NCI-H460 (cell line): ENCODE data around the gene TMEM51. TPM values are rescaled to one million over a fixed set of nuclear protein-coding genes. Genes with fewer than 3 reads are reported as not detected.

Experiments
- DNase-seq: peaks from one replicate; pipeline ENCODE4 v3.0.0-alpha.2; 2016; ENCODE audit warnings: low read depth; ENCODE audit errors: extremely low read depth
- polyA plus RNA-seq: library from polyadenylated mRNA; depleted of rRNA; stranded (reverse); fragments of >200 nt; gene quantifications from 2 replicates; pipeline ENCODE4 v1.2.3, GENCODE V29; 2014; cell fraction: nucleus; rRNA removed
- total RNA-seq: library from RNA; depleted of rRNA; stranded (reverse); fragments of >200 nt; shearing (Covaris generic); gene quantifications from 2 replicates; pipeline ENCODE4 v1.2.3, GENCODE V29; 2014; rRNA removed

The TMEM51 gene, protein sequence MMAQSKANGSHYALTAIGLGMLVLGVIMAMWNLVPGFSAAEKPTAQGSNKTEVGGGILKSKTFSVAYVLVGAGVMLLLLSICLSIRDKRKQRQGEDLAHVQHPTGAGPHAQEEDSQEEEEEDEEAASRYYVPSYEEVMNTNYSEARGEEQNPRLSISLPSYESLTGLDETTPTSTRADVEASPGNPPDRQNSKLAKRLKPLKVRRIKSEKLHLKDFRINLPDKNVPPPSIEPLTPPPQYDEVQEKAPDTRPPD
- 6.3 and 6.4 TPM in 2 replicates for total RNA-seq
- 7.4 and 7.8 TPM in 2 replicates for polyA plus RNA-seq

DNA sequence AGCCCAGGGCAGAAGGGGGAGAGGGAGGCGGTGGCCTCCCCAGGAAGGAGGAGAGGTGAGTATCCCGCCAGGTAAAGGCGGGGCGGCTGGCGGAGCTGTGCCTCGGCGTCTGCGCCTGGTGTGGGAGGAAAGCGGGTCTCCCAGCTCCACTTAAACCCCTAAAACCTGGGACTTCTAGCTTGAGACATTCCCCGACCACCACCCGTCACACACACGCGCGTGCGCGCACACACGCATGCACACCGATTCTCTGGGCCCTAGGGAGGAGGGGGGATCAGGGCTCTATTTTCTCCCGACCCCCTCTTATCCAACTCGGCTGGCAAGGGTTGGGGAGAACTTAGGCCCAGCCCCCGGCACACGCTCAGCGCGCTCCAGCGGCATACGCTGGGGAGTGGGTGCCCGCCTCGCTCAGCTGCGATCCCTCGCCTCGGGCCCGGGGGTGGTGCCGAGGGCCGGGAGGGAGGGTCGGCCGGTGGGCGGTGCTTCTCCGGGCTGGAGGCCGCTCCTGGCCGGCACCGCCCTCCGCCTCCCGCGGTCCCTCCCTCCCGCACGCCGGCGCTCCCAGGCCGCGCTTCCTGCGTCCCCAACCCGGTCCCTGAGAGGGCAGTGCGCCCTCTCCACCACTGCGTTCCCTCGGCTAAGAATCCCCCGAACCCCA lies at the start of gene TMEM51:
Gene TMEM51, plus strand, starts transcription at position 564 of the 658 bp plus-strand sequence. CDS start 61,341 bp downstream, outside the sequence.
- DNase-seq: peak; percentile 40

DNA sequence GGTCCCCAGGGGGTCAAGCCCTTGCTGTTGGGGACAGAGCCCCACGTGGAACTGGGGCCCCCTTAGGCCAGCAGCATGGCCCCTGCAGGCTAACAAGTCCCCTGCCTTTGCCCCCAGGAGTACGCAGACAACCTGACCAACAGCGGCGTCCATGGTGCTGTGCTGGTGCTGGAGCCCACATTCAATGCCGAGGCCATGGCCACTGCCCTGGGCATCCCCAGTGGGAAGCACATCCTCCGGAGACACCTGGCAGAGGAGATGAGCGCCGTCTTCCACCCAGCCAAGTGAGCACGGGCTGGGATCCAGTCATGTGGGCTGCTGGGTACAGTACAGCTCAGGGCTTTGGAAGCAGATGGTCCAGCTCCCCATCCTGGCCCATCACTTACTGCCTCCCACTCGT lies 49.6 kb upstream of the TMEM51 start:
- no peak for DNase-seq

DNA sequence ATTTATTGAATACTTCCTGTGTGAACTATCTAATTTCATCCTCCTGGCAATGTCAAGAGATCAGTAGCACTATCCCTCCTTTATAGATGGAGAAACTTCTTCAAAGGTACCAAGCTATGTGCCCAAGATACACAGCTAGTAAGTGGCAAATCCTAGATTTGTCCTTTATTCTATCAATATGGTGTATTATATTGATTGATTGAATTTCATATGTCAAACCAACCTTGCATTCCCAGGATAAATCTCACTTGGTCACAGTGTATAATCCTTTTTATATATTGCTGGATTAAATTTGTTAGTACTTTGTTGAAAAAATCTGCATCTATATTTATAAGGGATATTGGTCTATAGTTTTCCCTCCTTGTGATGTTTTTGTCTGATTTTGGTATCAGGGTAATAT lies 48.8 kb upstream of the TMEM51 start:
- no peak for DNase-seq

DNA sequence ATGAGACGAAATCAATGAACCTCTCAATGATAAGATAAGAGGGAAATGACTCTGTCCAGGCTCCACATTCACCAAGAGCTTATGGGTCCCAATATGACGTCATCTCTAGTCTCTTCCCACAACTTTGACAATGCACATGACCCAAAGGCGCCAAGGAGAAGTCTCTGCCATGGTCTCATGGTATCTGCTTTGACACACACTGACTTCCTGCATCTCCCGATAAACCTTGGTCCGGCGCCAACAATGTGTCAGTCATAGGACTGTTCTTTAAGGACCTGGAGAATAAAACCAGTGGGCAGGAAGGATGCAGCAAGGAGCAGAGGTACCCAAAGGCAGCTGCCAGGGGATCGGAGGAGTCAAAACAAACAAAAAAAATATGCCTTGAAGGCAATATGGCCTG lies 46.9 kb upstream of the TMEM51 start:
- no peak for DNase-seq

DNA sequence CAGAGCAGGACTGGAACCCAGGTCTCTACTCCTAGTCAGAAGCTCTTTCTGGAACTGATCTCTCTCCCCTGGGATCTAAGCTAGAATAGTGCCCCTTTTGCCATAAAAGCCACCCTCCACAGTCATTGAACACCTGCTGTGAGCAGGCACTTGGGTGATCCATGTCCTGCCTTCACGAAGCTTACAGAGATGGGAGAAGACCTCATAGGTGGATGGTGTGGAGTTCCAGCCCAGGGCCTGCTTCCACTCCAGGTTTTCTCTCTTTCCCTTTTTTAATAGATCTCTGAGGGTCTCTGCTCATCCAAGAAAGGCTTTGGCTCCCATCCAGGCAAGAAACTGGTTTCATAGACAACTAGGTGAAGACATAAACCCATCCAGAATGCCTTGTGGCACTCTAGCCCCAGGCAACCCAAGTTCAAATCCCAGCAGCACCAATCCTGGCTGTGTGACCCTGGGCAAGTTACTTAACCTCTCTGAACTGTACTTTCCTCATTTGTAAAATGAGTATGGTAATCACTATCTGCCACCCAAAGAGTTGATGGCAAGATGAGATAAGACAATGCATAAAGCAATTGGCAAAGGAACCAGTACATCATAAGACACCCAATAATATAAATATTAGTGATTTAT lies 46.4 kb upstream of the TMEM51 start:
- DNase-seq: no peak

DNA sequence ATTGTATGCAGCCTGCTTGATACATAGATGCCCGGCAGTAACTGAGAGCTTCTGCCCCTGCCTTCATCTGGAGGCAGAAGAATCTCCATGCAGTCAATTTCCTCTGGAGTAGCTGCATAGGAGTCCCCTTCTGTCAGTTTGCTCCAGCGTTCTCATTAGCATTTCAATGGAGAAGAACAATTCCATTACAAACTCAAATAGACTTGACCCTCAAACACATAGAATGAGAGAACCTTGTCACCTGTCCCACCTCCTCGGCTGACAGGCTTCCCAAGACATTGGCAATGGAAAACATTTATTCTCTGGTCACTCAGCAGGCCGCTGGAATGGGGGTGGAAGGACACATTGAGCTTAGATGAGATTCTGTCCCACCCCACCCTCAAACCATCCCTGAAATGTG lies 45.6 kb upstream of the TMEM51 start:
- no peak for DNase-seq

DNA sequence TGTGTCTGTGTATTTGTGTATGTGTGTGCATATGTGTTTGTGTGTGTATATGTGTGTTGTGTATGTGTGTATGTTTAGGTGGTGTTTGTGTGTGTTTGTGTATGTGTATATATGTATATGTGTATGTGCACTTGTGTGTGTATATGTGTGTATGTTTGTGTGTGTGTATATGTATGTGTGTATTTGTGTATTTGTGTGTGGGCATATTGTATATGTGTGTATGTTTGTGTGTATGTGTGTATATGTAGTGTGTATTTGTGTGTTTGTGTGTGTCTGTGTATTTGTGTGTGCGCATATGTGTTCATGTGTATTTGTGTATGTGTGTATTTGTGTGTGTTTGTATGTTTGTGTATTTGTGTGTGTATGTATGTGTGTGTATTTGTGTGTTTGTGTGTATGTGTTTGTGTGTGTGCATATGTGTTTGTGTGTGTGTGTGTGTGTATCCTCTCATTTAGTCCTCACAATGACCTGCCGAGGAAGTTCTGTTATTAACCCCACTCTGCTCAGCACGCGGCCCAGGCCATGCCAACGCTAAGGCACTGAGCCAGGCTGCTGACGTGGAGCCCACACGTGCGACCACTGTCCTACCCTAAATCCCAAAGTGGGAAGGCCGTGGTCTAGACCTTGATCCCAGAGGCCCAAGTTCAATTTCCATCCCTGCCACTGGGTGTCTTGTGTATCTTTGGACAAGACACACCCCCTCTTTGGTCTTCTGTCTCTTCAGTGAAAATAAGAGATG lies 43.2 kb upstream of the TMEM51 start:
- DNase-seq: no peak

DNA sequence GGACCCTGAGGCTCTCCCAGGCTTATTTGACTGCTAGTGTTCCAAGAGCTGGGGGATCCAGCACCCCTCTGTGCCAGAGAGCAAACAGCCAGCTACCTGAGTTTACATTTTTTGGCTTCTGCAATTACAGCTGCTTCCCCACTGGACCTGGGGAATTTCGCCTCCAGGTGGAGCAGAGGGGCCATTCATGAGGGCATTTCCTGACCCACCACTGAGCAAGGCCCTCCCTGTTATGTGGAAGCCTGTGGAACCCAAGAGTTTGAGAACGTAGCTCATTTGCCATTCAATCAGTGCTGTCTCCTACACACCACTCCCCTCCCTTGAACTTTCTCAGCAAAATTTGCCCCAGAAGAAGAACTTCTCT lies 42.7 kb upstream of the TMEM51 start:
- DNase-seq: no peak

DNA sequence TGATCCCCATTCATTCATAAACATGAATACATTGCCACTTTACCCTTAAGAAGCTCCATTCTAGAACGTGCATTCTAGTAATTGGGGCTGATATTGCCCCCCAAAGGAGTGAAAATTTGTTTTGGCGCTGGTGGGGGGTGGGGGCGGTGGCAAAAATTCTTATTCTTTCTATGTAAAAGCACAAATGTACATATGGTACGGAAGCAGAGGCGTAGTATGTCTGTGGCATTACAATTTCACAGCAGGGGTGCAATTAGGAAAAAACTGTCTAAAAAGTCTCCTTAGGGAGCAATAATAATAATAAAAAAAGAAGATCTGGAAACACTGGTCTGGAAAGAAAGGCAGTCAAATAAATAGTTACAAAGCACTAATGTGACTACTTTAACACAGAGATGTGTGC lies 40.4 kb upstream of the TMEM51 start:
- no peak for DNase-seq

DNA sequence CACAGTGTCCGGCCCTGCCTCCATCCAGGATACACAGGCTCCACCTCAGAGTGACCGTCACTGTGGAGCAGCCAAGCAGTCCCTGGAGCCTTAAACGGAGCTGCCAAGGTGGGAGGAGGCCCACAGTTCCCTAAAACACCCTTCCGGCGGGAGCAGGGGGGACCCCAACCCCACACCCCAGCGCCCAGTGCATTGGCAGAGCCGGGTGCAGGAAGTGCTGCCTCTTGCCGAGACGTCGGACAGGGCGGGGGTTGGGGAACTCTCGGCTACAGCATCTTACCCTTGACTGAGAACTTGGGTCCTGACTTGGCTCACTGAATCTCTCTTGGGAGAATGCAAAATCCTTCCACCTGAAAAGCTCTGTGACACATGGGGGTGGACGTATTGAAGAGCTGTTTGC lies 38.7 kb upstream of the TMEM51 start:
- DNase-seq: no peak

DNA sequence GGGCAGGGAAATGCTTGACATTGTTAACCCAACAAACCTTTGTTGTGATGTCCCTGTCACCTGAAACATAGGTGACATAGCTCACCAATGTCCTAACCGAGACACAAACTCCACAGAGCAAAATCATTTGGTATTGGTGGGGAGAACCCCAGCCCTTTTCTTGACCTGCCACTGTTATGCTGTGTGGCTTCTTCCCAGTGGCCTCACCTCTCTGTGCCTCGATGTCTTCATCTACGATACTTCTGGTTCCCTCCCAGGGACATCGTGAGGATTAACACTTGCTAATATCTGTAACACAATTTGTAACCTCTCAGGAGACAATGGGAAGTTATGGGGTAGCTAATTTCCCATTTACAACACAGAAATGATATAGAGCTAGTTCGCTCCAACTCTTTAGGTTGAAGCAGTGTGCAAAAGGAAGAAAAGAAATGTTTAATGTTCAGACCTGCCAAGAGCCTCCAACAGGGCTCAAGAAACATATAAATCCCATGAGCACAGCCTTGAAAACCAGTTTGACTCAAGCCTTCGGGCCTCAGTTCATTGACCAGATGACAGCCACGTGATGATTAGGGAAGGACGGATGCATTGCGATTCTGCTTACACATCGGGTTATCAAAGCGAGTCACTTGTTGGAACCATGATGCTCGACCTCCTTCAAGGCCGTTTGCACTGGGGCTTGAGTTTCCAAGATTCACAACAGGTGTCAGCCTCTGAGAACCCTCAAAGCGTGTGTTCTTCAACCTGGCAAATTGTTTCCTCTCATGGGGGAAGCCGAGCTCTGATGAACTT lies 37.8 kb upstream of the TMEM51 start:
- no peak for DNase-seq

DNA sequence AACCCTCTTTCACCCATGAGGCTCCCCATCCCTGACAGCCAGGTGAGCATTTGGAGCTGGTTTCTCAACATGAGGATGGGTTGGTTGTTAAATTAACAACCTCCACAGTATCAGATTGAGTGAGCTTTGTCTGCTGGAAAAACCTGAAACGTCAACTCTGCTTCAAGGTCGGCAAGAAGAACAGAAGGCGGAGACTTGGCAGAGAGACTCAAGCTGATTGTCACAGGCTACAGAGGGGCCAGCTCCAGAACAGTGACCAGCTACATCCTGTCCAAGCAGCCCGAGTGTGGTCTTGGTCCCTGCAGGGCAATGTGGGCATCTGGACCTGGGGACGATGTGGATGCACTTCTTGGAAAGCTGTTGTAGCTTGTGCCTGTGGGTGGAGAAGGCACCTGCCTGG lies 36.6 kb upstream of the TMEM51 start:
- no peak for DNase-seq

DNA sequence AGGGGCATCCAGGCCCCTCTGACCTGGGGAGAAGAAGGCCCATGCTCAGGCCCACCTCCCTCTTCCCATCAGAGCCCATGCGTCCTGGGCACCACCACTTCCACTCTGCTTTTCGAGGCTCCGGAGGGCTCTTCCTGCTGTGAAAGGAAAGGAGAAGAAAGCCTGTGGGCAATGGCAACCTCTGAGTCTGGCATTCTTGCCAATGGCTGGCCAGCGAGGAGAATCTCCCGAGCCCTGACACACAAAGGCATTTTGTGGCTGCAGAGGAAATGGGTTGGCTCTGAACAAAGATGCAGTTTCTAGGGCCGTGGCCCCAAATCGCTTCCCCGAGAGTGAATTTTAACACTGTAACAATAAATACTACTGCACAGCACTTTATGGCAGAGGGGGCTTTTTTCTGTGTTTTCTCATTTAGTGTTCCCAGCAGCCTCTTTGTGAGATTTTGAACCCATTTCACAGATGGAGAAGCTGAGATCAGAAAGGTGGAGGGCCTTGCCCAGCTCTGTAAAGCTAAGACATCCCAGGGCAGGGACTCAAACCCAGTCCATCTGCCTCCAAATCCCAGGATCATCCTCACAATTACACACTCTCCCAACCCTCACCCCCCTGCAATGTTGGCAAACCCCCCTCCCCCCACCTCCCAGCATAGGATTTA lies 35.7 kb upstream of the TMEM51 start:
- DNase-seq: no peak

DNA sequence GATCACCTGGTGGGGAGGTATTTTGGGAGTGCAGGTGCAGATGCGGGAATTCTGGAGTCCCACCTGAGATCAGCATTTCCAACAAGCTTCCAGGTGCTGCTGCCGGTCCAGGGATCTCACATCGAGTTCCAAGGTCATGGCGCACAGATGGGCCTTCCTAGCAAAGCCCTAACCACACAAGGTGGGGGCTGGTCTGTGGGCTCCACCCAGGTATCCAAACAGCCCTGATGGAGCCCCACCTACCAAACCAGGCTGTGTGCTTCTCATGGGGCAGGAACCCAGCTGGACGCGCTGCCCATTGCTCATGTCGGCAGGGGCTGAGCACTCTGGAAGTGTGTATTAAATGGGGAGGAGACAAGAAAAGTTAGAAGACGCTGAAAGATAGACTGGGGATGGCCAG lies 35.0 kb upstream of the TMEM51 start:
- DNase-seq: no peak

DNA sequence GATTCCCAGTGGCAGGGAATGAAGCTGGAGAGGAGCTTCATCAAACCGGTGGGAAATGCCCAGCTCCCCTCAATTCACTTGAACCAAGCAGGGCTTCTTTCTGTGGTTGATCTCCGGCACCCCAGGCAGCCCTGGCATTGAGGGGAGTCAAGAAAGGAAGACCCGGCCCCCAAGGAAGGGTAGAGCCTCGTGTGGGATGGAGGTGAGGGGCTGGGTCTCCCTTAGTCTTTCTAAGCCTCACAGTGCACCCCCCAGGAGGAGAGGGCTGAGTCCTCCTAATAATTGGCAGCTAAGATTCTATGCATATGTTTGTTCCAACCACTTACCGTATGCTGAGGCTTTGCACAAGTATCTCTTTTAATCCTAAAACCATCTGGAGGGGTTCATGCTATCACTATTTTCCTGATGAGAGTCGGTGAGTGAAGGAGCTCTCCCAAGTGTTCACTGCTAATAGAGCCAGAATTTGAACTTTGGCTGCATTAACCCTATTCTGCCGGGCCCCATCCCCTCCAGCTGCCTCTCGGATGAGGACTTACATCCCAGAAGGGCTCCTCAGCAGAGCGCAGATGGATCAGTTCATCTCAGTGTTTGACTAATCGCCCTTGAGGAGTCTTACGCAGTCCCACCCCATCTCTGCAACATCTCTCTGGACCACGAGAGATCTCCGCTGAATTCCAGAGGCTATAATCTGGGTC lies 33.1 kb upstream of the TMEM51 start:
- DNase-seq: no peak

DNA sequence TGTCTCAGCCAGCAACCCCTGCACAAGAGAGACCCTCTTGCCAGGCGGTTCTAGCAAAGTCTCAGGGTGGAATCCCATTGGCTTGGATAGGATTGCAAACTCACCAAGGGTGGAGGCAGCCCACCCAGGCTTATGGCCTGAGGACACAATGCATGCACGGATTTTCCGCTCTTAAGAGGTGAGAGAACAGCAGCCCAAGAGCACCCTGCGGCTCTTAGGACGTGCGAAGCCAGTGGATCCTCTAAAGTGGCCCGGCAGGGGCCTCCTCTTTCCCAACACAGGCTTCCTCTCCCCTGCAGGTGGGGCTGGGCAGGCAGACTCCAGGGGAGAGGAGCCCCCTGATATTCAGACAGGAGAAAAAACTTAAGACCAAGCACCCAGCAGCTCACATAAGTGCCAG lies 31.2 kb upstream of the TMEM51 start:
- DNase-seq: no peak

DNA sequence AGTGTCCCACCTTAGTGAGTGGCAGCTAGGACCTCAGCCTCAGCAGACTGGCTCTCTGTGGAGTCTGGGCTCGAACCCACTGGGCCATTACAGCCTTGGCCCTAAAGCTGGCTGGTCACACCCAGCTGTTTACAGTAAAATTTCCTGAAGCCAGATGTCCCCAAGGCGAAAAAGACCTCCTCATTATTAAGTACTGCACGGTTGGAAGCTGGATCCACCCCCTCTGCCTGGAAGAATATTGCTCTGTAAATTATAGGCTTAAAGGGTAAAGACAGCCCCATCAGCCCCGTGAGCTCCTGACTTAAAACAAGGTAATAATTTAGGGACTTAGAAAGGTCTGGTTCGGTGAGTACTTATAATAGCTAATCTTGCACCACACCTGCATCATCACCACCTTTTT lies 30.3 kb upstream of the TMEM51 start:
- no peak for DNase-seq

DNA sequence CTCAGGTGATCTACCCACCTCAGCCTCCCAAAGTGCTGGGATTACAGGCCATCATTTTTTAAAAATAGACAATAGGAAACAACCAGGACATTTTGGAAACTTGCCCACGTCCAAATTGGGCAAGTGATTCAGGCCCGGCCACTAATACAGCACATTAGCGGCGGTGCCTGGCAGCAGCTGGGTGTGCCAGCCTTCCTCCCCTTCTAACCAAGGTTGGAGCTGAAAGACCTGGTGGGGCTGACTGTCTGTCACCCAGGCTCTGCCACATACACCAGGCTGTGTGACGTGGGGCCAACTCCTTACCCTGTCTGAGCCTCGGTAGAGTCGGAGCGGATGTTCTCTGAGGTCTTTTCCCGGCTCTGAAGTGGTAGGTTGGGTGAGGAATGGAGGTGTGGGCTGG lies 29.6 kb upstream of the TMEM51 start:
- no peak for DNase-seq

DNA sequence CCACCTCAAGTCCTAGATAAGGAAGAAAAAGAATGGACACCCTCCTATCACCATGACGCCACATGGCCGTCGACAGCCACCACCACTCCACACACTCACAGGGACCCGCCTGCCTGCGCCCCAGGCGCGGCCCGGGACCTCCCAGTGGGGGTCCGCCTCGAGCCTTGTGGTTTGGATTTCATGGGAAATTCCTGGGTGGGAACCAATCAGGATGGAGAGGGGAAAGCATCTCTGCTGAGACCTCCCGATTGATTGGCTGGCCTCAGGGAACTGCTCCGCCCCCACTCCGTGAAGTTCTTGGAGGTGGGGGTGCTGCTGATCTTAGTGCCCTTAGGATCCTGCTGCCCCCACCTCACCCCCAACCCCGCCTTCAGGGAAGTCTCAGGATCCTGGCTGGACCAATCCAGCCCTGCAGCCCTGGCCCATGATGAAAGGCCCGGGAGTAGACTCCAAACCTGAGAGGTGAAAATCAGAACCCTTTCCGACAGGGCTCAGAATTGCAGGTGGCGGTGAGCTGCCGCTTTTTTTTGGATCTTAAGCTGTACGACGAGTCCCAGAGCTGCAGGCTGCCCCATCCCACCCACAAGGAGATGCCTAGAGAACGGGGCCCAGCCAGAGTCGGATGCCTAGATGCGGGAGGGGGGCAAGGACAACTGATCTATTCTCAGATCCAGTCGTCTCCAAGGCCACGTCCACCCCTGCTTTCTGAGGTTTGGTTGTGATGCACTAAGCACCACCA lies 29.0 kb upstream of the TMEM51 start:
- no peak for DNase-seq
